ENCODE data around the gene LGALS12.

The LGALS12 gene, protein sequence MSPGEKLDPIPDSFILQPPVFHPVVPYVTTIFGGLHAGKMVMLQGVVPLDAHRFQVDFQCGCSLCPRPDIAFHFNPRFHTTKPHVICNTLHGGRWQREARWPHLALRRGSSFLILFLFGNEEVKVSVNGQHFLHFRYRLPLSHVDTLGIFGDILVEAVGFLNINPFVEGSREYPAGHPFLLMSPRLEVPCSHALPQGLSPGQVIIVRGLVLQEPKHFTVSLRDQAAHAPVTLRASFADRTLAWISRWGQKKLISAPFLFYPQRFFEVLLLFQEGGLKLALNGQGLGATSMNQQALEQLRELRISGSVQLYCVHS

DNA sequence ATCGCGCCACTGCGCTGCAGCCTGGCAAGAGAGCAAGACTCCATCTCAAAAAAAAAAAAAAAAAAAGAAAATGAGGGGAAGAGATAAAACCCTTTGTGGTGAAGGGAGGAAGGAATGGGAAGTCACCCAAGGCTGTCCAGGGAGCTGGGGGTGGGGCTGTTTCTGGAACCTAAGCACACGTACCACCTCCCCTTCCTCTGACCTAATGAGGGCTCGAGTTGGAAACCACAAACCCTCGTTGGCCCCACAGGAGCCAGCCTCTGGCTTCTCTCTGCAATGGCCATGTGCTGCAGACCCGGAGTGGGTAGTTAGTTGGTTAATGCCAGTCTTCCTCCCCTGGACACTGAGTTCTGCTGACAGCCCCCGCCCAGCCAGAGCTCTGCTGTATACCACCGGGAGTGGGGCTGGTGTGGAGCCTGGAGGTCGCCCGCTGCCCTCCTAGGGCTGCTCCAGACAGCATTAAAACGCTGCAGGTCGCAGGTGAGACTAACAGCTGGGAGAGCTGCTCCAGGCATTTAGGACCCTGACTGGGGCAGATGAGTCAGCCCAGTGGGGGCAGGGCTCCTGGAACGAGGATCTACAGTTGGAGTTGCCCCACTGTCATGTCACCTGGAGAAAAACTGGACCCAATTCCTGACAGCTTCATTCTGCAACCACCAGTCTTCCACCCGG, at the start of gene LGALS12:
TSS of gene LGALS12 (plus strand) at position 228 of the 672 bp plus-strand sequence. CDS start at position 603, 375 bp downstream.
- peak; percentile 94 for DNase-seq

- DNase-seq: no peak
These were observed 46.3 kb upstream of the LGALS12 start for GRCh38 chr11:63459586-63459985.

- no peak for DNase-seq
These were observed 43.7 kb upstream of the LGALS12 start for GRCh38 chr11:63462137-63462536.

GRCh38 chr11:63470311-63470710, 35.6 kb upstream of the LGALS12 start:
- no peak for DNase-seq

DNA sequence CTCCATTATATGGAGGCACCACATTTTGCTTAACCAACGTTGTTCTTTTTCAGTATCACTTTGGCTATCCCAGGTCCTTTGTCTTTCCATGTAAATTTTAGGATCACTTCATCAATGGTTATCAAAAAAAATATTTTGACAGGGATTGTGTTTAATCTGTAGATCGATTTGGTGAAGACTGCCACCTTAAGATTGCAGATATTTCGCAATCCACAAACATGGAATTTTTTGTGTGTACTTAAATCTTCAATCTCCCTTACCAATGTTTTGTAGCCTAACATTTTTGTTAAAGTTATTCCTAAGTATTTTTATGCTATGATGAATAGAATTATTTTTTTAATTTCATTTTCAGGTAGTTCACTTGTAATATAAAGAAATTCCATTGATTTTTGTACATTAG, 33.5 kb upstream of the LGALS12 start:
- no peak for DNase-seq

DNA sequence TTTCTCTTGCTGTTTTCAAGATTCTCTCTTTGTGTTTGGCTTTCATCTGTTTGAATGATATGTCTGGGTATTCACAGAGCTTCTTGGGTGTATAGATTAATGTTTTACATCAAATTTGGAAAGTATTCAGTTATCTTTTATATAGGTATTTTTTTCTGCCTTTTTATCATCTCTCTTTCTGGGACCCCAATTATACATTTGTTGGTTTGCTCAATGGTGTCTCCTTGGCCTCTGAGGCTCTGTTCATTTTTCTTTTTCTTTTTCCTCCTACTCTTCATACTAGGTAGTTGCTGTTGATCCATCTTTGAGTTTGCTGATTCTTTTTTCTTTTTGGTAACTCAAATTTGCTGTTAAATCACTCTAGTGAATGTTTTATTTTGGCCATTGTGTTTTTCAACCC, 29.3 kb upstream of the LGALS12 start:
- DNase-seq: no peak

- peak; percentile 45 for DNase-seq
These were observed 27.0 kb upstream of the LGALS12 start for GRCh38 chr11:63478896-63479295.

- no peak for DNase-seq
These were observed 25.8 kb upstream of the LGALS12 start for GRCh38 chr11:63480039-63480438.

- no peak for DNase-seq
These were observed 20.1 kb upstream of the LGALS12 start for GRCh38 chr11:63485777-63486176.

- DNase-seq: no peak
These were observed 17.1 kb upstream of the LGALS12 start for GRCh38 chr11:63488789-63489188.

DNA sequence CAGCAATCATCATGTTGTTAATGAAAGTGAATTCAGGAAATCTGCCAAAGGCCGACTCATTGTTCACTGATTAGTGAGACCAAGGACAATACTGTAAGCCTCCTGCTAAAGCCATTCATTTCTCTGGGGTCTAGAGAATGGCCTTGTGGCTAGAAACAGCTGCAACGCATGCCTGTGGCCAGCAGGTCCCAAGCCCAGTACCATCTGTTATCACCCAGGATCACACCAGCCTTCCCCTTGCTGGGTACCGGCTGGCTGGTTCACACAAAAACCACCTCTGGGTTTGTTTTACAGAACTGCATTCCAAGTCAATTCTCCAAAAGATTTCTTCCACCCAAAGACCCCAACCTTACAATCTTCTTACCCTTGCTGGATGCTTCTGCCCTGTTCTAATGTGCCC, 16.0 kb upstream of the LGALS12 start:
- DNase-seq: no peak

DNA sequence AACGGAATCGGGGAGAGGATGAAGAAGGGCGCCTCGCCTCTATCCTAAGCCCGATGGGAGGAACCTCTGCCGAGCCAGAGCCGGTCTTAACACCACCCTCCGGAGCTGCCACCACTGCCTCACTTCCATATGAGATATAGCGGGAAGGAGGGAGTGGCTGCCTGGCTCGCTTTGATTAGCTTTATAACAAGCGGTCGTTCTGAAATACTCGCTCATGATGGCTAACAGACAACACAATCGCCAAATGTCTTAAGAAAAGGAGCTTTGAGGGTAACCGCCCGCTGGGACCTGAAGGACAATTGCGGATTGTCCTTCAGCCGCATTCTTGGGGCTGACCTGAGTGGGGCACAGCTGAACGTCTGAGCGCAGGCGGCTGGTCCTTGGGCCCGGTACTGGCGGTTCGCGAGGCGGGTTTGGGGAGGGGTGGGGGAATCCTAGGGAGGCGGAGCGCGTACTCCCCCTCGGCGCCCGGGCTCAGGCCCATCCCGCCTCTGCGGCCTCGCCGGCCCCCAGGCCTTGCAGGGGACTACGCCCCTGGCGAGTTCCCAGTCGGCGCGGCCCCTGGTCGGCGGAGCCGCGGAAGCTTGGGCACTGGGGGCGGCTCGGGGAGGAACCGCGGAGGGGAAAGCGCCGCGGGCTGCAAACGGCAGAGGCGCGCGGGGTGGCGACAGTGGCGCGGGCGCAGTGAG, 15.2 kb upstream of the LGALS12 start, which contains the start of gene PLAAT5:
TSS of gene PLAAT5 (minus strand) at position 617 of the 689 bp plus-strand sequence. CDS start at position 484, 133 bp downstream.
- DNase-seq: no peak

- no peak for DNase-seq
These were observed 14.7 kb upstream of the LGALS12 start for GRCh38 chr11:63491240-63491587.

- DNase-seq: no peak
These were observed 14.1 kb upstream of the LGALS12 start for GRCh38 chr11:63491636-63492372.

DNA sequence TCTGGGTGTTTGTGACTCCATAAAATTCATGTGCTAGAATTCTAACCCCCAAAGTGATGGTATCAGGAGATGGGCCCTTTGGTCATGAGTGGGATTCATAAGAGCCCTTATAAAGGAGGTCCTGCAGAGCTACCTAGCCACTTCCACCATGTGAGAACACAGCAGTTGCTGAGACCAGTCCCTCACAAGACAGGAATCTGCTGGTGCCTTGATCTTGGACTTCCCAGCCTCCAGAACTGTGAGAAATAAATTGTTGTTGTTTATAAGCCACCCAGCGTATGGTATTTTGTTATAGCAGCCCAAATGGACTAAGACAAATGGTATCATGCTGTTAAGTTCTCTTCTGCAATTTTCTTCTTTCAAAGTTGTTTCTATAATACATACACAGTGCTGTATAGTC, 13.4 kb upstream of the LGALS12 start:
- DNase-seq: no peak

DNA sequence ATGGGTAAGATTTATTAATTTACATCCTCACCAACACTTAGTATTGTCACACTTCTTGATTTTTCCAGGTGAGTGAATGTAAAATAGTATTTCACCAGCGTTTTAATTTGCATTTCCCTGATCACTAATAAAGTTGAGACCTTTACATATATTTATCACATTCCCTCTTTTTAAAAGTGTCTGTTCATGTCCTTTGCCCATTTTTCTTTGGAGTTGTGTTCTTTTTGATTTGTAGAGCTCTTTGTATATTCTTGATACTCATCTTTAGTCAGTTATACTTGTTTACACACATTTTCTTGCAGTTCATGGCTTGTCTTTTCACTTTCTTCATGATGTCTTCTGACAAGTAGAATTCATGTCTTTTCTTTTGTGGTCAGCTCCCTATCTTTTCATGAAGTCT, 12.8 kb upstream of the LGALS12 start:
- no peak for DNase-seq

DNA sequence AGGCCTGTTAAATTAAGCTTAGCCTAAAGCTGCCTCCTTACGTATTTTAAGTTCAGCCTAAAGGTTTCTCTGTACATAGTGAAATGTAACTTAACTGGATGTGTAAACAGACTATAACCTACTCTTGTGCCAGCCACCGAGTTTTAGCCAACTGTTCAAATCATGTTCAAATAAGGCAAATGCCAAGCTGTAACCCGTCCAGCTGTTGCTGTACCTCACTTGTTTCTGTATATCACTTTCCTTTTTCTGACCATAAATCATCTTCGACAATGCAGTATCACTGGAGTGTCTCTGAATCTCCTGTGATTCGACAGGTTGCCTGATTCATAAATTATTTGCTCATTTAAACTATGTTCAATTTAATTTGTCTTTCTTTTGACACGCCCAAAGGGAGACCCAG, 10.9 kb upstream of the LGALS12 start:
- DNase-seq: no peak

DNA sequence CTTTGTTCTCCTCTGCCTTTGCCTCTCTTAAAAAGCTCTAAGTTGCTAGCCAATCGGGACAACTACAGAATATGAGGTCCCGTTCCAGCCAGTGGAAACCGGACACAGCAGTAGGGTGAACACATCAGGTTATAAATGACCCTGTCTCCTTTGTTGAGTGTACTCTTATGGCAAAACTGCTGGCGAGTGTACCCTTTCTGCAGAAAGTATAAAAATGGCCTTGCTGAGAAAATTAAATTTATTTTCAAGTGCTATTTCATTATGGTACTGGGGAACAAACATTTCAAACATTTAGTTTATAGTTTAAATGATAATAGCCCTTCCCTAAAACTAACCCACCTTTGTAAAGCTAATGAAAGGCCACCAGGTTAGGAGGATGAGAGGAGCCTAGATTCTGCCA, 6.0 kb upstream of the LGALS12 start:
- no peak for DNase-seq

DNA sequence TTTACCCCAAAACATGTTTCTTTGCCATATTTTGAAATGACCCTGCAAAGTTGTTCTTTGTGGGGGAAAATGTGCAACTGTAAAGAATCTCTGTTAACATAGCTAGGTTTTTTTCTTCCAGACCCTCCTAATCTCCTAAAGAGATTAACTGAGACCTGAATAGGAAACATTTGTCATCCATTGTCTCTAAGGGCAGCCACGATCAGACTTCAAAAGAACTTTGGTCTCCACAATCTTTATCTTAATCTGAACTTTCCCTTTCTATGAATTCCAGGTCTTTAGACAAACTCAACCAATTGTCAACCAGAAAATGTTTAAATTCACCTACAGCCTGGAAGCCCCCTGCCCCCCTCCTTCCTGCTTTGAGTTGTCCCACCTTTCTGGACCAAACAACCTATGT, 4.6 kb upstream of the LGALS12 start:
- no peak for DNase-seq

GRCh38 chr11:63502252-63502820, 3.5 kb upstream of the LGALS12 start:
- no peak for DNase-seq

GRCh38 chr11:63503492-63503891, 2.4 kb upstream of the LGALS12 start:
- no peak for DNase-seq

GRCh38 chr11:63504054-63504453, 1.8 kb upstream of the LGALS12 start:
- DNase-seq: no peak

All from GDM1 (cell line).